Sigmoid colon (tissue), 4 donors: ENCODE data around the gene MMP24.

Experiments used
- CTCF ChIP-seq, 4 experiments: fragments of 450-650 bp in 3 of 4; fragments of 200-600 bp in 1 of 4; IDR thresholded peaks; one replicate each; pipeline ENCODE4 v1.5.1; 2016 to 2019; ENCODE audit warnings: antibody characterized with exemption in 4 of 4, mild to moderate bottlenecking in 3 of 4, moderate library complexity in 2 of 4
- POLR2A ChIP-seq, 2 donors: fragments of 450-650 bp; IDR thresholded peaks; one replicate each; pipeline ENCODE4 v1.6.1; 2016; ENCODE audit warnings: antibody characterized with exemption in 2 of 2, mild to moderate bottlenecking in 2 of 2, moderate library complexity in 2 of 2
- POLR2AphosphoS5 ChIP-seq, 4 donors: sonication (generic); formaldehyde crosslinking; IDR thresholded peaks; one replicate each; pipeline ENCODE4 v1.6.1; 2017; ENCODE audit warnings: antibody characterized with exemption in 4 of 4

- no peak for TF ChIP-seq CTCF (IDR thresholded peaks at IDR 0.05)
- no peak for TF ChIP-seq POLR2A (IDR thresholded peaks at IDR 0.05)
- TF ChIP-seq POLR2AphosphoS5 (IDR thresholded peaks at IDR 0.05), result no peak
These were observed 45.4 kb downstream of the MMP24 start for GRCh38 chr20:35271904-35272303.
